HepG2 (cell line): ENCODE data around the gene MMP25. TPM values are rescaled to one million over a fixed set of nuclear protein-coding genes. Genes with fewer than 3 reads are reported as not detected.

Experiments used
- AHR ChIP-seq: IDR thresholded peaks from 2 replicates; pipeline ENCODE4 v1.6.1; 2018; ENCODE audit warnings: missing genetic modification reagents, missing compliant biosample characterization
- CHD4 ChIP-seq: fragments of 200-600 bp; sonication (generic); IDR thresholded peaks from 2 replicates; pipeline ENCODE4 v1.7.0; 2017; ENCODE audit warnings: mild to moderate bottlenecking, low read length, borderline replicate concordance
- ELF1 ChIP-seq: sonication (generic); formaldehyde crosslinking; IDR thresholded peaks from 2 replicates; pipeline ENCODE4 v1.4.0; 2020; ENCODE audit warnings: missing genetic modification reagents
- FOXA3 ChIP-seq: IDR thresholded peaks from 2 replicates; pipeline ENCODE4 v1.6.1; 2016; ENCODE audit warnings: missing genetic modification reagents, missing compliant biosample characterization
- FOXC1 ChIP-seq: sonication (generic); formaldehyde crosslinking; IDR thresholded peaks from 2 replicates; pipeline ENCODE4 v1.8.0; 2022; ENCODE audit warnings: mild to moderate bottlenecking, missing genetic modification reagents, borderline replicate concordance
- GABPB1 ChIP-seq: IDR thresholded peaks from 2 replicates; pipeline ENCODE4 v1.6.1; 2016; ENCODE audit warnings: mild to moderate bottlenecking, missing genetic modification reagents, moderate library complexity, missing compliant biosample characterization
- NCOA1 ChIP-seq: sonication (generic); formaldehyde crosslinking; IDR thresholded peaks from 2 replicates; pipeline ENCODE4 v1.9.0; 2021; ENCODE audit warnings: missing genetic modification reagents
- POLR2AphosphoS2 ChIP-seq: IDR thresholded peaks from 2 replicates; pipeline ENCODE4 v1.6.1; 2011; ENCODE audit warnings: low read depth, low read length, improper control_type of control experiment
- SALL2 ChIP-seq: sonication (generic); formaldehyde crosslinking; IDR thresholded peaks from 2 replicates; pipeline ENCODE4 v1.8.1; 2023; ENCODE audit warnings: mild to moderate bottlenecking, missing genetic modification reagents, inconsistent platforms
- SAP130 ChIP-seq: IDR thresholded peaks from 2 replicates; pipeline ENCODE4 v1.6.1; 2016; ENCODE audit warnings: low read depth
- SIX1 ChIP-seq: sonication (generic); formaldehyde crosslinking; IDR thresholded peaks from 2 replicates; pipeline ENCODE4 v1.4.0; 2020; ENCODE audit warnings: missing genetic modification reagents, borderline replicate concordance
- SOX5 ChIP-seq: IDR thresholded peaks from 2 replicates; pipeline ENCODE4 v1.6.1; 2016; ENCODE audit warnings: borderline replicate concordance
- TFDP2 ChIP-seq: sonication (generic); formaldehyde crosslinking; IDR thresholded peaks from 2 replicates; pipeline ENCODE4 v1.4.0; 2020; ENCODE audit warnings: missing genetic modification reagents
- THAP8 ChIP-seq: sonication (generic); formaldehyde crosslinking; IDR thresholded peaks from 2 replicates; pipeline ENCODE4 v1.5.1; 2020; ENCODE audit warnings: missing genetic modification reagents, mild to moderate bottlenecking, borderline replicate concordance
- TP53 ChIP-seq: sonication (generic); formaldehyde crosslinking; conservative IDR thresholded peaks from 2 replicates; pipeline ENCODE4 v1.4.0; 2020; ENCODE audit warnings: missing genetic modification reagents
- YY1 ChIP-seq: IDR thresholded peaks from 2 replicates; pipeline ENCODE4 v1.6.1; 2011; ENCODE audit warnings: low read length, low read depth, moderate library complexity, mild to moderate bottlenecking; ENCODE audit not compliant: insufficient read depth, insufficient replicate concordance
- ZNF143 ChIP-seq: sonication (generic); formaldehyde crosslinking; IDR thresholded peaks from 2 replicates; pipeline ENCODE4 v1.4.0; 2020; ENCODE audit warnings: missing genetic modification reagents
- ZNF329 ChIP-seq: sonication (generic); formaldehyde crosslinking; IDR thresholded peaks from 2 replicates; pipeline ENCODE4 v1.9.0; 2021; ENCODE audit warnings: low read depth, mild to moderate bottlenecking, missing genetic modification reagents
- ZNF407 ChIP-seq: sonication (generic); formaldehyde crosslinking; IDR thresholded peaks from one replicate; pipeline ENCODE4 v1.5.1; 2020; ENCODE audit warnings: mild to moderate bottlenecking, missing genetic modification reagents; ENCODE audit errors: not compliant biosample characterization
- ZNF557 ChIP-seq: sonication (generic); formaldehyde crosslinking; IDR thresholded peaks from 2 replicates; pipeline ENCODE4 v1.4.0; 2020; ENCODE audit warnings: missing genetic modification reagents
- ZNF775 ChIP-seq: sonication (generic); formaldehyde crosslinking; IDR thresholded peaks from 2 replicates; pipeline ENCODE4 v1.4.0; 2020; ENCODE audit warnings: missing genetic modification reagents, mild to moderate bottlenecking, moderate library complexity, borderline replicate concordance
- polyA plus RNA-seq, 8 experiments: library from polyadenylated mRNA; depleted of rRNA in 3 of 8; stranded (reverse) in 7 of 8; unstranded in 1 of 8; fragments of >200 nt; fragmentation: Illumina TruSeq in 4 of 8; extraction: Trizol in 4 of 8; gene quantifications; 2 replicates each; pipeline versions ENCODE4 v1.2.1 to v1.2.3, GENCODE V29; 2011 to 2016; ENCODE audit warnings: low read depth in 4 of 8, missing spikeins in 1 of 8, mixed read lengths in 1 of 8; ENCODE audit not compliant: insufficient read depth in 1 of 8
- total RNA-seq, 5 experiments: library from RNA; depleted of rRNA; stranded (reverse); fragments of >200 nt; fragmentation: Illumina TruSeq; extraction: Trizol; gene quantifications; 2 replicates each; pipeline ENCODE4 v1.2.3, GENCODE V29; 2016; ENCODE audit warnings: low read depth in 1 of 5

MMP25 gene
- total and polyA plus RNA-seq, 2 of the 13 experiments (the other 11 are each of a cell fraction or from before 2014, with no cell fraction given): 0.04 to 0.08 TPM

GRCh38 chr16:3059041-3059722 is 12.8 kb downstream of the MMP25 start (continued):
- TF ChIP-seq ZNF407 (CRISPR knock-in tag) (peak; percentile 25), THAP8 (no peak), ZNF557 (no peak), SAP130 (CRISPR knock-in tag) (peak; percentile 79), ZNF329 (CRISPR knock-in tag) (0 out of 2 replicates have a peak, but pooled peaks have one; percentile 45), ELF1 (peak; percentile 51; the same call in 1 of the 2 replicates), YY1 (peak; percentile 49), ZNF775 (CRISPR knock-in tag) (no peak), ZNF143 (CRISPR knock-in tag) (no peak), SIX1 (no peak), TFDP2 (CRISPR knock-in tag) (peak; percentile 66), NCOA1 (peak; percentile 77; the same call in 1 of the 2 replicates), FOXC1 (CRISPR knock-in tag) (peak; percentile 60; the same call in 1 of the 2 replicates), SALL2 (CRISPR knock-in tag) (0 out of 2 replicates have a peak, but pooled peaks have one; percentile 71), FOXA3 (CRISPR knock-in tag) (peak; percentile 56; the same call in 1 of the 2 replicates), SOX5 (CRISPR knock-in tag) (peak; percentile 34; the same call in 1 of the 2 replicates), GABPB1 (CRISPR knock-in tag) (peak; percentile 84), POLR2AphosphoS2 (no peak), AHR (CRISPR knock-in tag) (no peak), CHD4 (no peak), TP53 (CRISPR knock-in tag) (no peak)
